ENCODE measurements around the gene B4GALT2. TPM values are rescaled to one million over a fixed set of nuclear protein-coding genes. Genes with fewer than 3 reads are reported as not detected.
A peak's percentile ranks its signal among the peaks of the same experiment; 100 is the strongest.

B4GALT2 gene
- total RNA-seq, 1 experiment from 2014 or later: 31.5 TPM

GRCh38 chr1:44034423-44034822, 55.4 kb downstream of the B4GALT2 start:
- no peak overlapping the region for H3K27ac Mint-ChIP-seq (ENCODE audit: unreplicated experiment)
- intact Hi-C loops (cut with micrococcal nuclease; ENCODE audit: unreplicated experiment): no loop called here
- ChIA-PET CTCF (interaction anchor here (0.6 kb wide), 1 partner anchor 132 kb away, joined by 6 read pairs; no protein-coding TSS in a partner anchor), POLR2A (interaction anchor here (1.2 kb wide), 1 partner anchor 28 kb away, joined by 3 read pairs; no protein-coding TSS in a partner anchor)
- H3K36me3 Mint-ChIP-seq (ENCODE audit: insufficient read depth, unreplicated experiment): peaks cover 7% of the 10 kb centered on the region
- Histone ChIP-seq H3K4me1 (peaks cover 17% of the 10 kb centered on the region), H3K27me3 (replicated peaks; ENCODE audit: control insufficient read depth, insufficient read depth, low read length) (no peaks in the 10 kb centered on the region), H3K9me3 (no peaks in the 10 kb centered on the region), H3K36me3 (ENCODE audit: control insufficient read depth, insufficient read depth, low read length) (no peaks in the 10 kb centered on the region), H3K4me3 (ENCODE audit: low read depth, low read length) (no peak overlapping the region)
- H3K27me3 Mint-ChIP-seq (ENCODE audit: insufficient read depth, unreplicated experiment): no peaks in the 10 kb centered on the region
- DNase-seq: no peak
- BruUV-seq (replicated peaks): no TSS peak
- H3K9me3 Mint-ChIP-seq (ENCODE audit: unreplicated experiment): no peaks in the 10 kb centered on the region
- peaks cover 20% of the 10 kb centered on the region for H3K4me1 Mint-ChIP-seq (ENCODE audit: low read depth, unreplicated experiment)
- no peak for TF ChIP-seq CTCF (IDR thresholded peaks at IDR 0.05; ENCODE audit: insufficient read depth in 1 of 2, low read depth in 1 of 2, low read length in 1 of 2, severe bottlenecking in 1 of 2, unreplicated experiment in 1 of 2)
- H3K4me3 Mint-ChIP-seq (ENCODE audit: unreplicated experiment): no peak overlapping the region

- Mint-ChIP-seq H3K36me3 (ENCODE audit: insufficient read depth, unreplicated experiment) (no peaks in the 10 kb centered on the region), H3K27me3 (ENCODE audit: insufficient read depth, unreplicated experiment) (no peaks in the 10 kb centered on the region), H3K4me1 (ENCODE audit: low read depth, unreplicated experiment) (peaks cover 16% of the 10 kb centered on the region), H3K4me3 (ENCODE audit: unreplicated experiment) (no peak overlapping the region), H3K27ac (ENCODE audit: unreplicated experiment) (no peak overlapping the region), H3K9me3 (ENCODE audit: unreplicated experiment) (no peaks in the 10 kb centered on the region)
- TF ChIP-seq CTCF (IDR thresholded peaks at IDR 0.05; ENCODE audit: insufficient read depth in 1 of 2, low read depth in 1 of 2, low read length in 1 of 2, severe bottlenecking in 1 of 2, unreplicated experiment in 1 of 2): no peak
- no peaks in the 10 kb centered on the region for H3K9me3 ChIP-seq
- intact Hi-C loops (cut with micrococcal nuclease; ENCODE audit: unreplicated experiment): loop anchor here (5.0 kb wide), 1 partner anchor 273 kb away; no protein-coding TSS in a partner anchor
- peaks cover 17% of the 10 kb centered on the region for H3K4me1 ChIP-seq
- BruUV-seq (replicated peaks): no TSS peak
- no peaks in the 10 kb centered on the region for H3K27me3 ChIP-seq (replicated peaks; ENCODE audit: control insufficient read depth, insufficient read depth, low read length)
- ChIA-PET CTCF (interaction anchor here (0.6 to 1.8 kb wide), 5 partner anchors 14 to 272 kb away, joined by 3 to 16 read pairs (median 6); no protein-coding TSS in a partner anchor), POLR2A (interaction anchor here (1.2 kb wide), 1 partner anchor 29 kb away, joined by 3 read pairs; no protein-coding TSS in a partner anchor)
- H3K36me3 ChIP-seq (ENCODE audit: control insufficient read depth, insufficient read depth, low read length): no peaks in the 10 kb centered on the region
- H3K4me3 ChIP-seq (ENCODE audit: low read depth, low read length): no peak overlapping the region
- DNase-seq: no peak
These were observed 56.1 kb downstream of the B4GALT2 start for GRCh38 chr1:44034976-44035716.

- Histone ChIP-seq H3K9me3 (no peaks in the 10 kb centered on the region), H3K4me1 (peaks cover 17% of the 10 kb centered on the region), H3K36me3 (ENCODE audit: control insufficient read depth, insufficient read depth, low read length) (no peaks in the 10 kb centered on the region), H3K27me3 (replicated peaks; ENCODE audit: control insufficient read depth, insufficient read depth, low read length) (no peaks in the 10 kb centered on the region), H3K4me3 (ENCODE audit: low read depth, low read length) (no peak overlapping the region)
- Mint-ChIP-seq H3K4me1 (ENCODE audit: low read depth, unreplicated experiment) (peaks cover 16% of the 10 kb centered on the region), H3K4me3 (ENCODE audit: unreplicated experiment) (no peak overlapping the region), H3K36me3 (ENCODE audit: insufficient read depth, unreplicated experiment) (no peaks in the 10 kb centered on the region), H3K27ac (ENCODE audit: unreplicated experiment) (peak overlapping the region; percentile 48), H3K9me3 (ENCODE audit: unreplicated experiment) (no peaks in the 10 kb centered on the region), H3K27me3 (ENCODE audit: insufficient read depth, unreplicated experiment) (no peaks in the 10 kb centered on the region)
- DNase-seq: no peak
- intact Hi-C loops (cut with micrococcal nuclease; ENCODE audit: unreplicated experiment): loop anchor here (1.0 to 5.0 kb wide), 3 partner anchors 31 to 274 kb away; no protein-coding TSS in a partner anchor
- ChIA-PET CTCF (interaction anchor here (1.0 to 1.8 kb wide), 6 partner anchors 13 to 272 kb away, joined by 3 to 16 read pairs (median 5); no protein-coding TSS in a partner anchor), POLR2A (interaction anchor here (1.2 kb wide), 1 partner anchor 29 kb away, joined by 3 read pairs; no protein-coding TSS in a partner anchor)
- BruUV-seq (replicated peaks): no TSS peak
- no peak for TF ChIP-seq CTCF (IDR thresholded peaks at IDR 0.05; ENCODE audit: insufficient read depth in 1 of 2, low read depth in 1 of 2, low read length in 1 of 2, severe bottlenecking in 1 of 2, unreplicated experiment in 1 of 2)
These were observed 56.9 kb downstream of the B4GALT2 start for GRCh38 chr1:44035726-44036408.

Data from Caco-2 (cell line).